UCSD-AML1 (cell line): Measurements from ENCODE around the gene HIGD2A.
"Not testable (repeated sequence)": the region's sequence is repeated elsewhere in the genome, so short reads cannot be mapped to it uniquely, and the experiment has no call there.

Experiments used
- DNase-seq: peaks from one replicate; lab custom pipeline; 2025; ENCODE audit not compliant: unreplicated experiment; lab: John Stamatoyannopoulos, UW

Gene HIGD2A

GRCh38 chr5:176394096-176394495 is 5.5 kb downstream of the HIGD2A start:
- DNase-seq, result no peak

- DNase-seq, result no peak
Observed at GRCh38 chr5:176394881-176395675, 6.5 kb downstream of the HIGD2A start.

- DNase-seq, result no peak
Observed at GRCh38 chr5:176396330-176396729, 7.8 kb downstream of the HIGD2A start.

- no peak for DNase-seq
Observed at GRCh38 chr5:176397736-176398420, 9.3 kb downstream of the HIGD2A start.

GRCh38 chr5:176400382-176401156 is 12.0 kb downstream of the HIGD2A start:
- DNase-seq, result no peak

- no peak for DNase-seq
Observed at GRCh38 chr5:176401281-176402205, 13.0 kb downstream of the HIGD2A start.

GRCh38 chr5:176405656-176406435 is 17.3 kb downstream of the HIGD2A start:
- no peak for DNase-seq

GRCh38 chr5:176406436-176407052 is 18.0 kb downstream of the HIGD2A start:
- DNase-seq, result no peak

GRCh38 chr5:176407456-176408251 is 19.1 kb downstream of the HIGD2A start:
- no peak for DNase-seq

- DNase-seq, result not testable (repeated sequence)
Observed at GRCh38 chr5:176408252-176408573, 19.7 kb downstream of the HIGD2A start.

GRCh38 chr5:176408590-176408989 is 20.0 kb downstream of the HIGD2A start:
- DNase-seq, result no peak

GRCh38 chr5:176409765-176410164 is 21.2 kb downstream of the HIGD2A start:
- no peak for DNase-seq

GRCh38 chr5:176410486-176411180 is 22.1 kb downstream of the HIGD2A start:
- no peak for DNase-seq

GRCh38 chr5:176412517-176413254 is 24.1 kb downstream of the HIGD2A start:
- no peak for DNase-seq

GRCh38 chr5:176413255-176413565 is 24.7 kb downstream of the HIGD2A start:
- DNase-seq, result no peak

- DNase-seq, result no peak
Observed at GRCh38 chr5:176413709-176414191, 25.2 kb downstream of the HIGD2A start.

GRCh38 chr5:176414704-176415103 is 26.2 kb downstream of the HIGD2A start:
- DNase-seq, result no peak
